Endothelial cell of umbilical vein (primary cell): ENCODE results near the gene PRSS21. TPM values are rescaled to one million over a fixed set of nuclear protein-coding genes. Genes with fewer than 3 reads are reported as not detected.

Source experiments
- BruUV-seq: library from RNA; stranded (reverse); fragments of 400-500 nt; replicated peaks from 2 replicates; lab custom pipeline; 2021; lab: Mats Ljungman, UMichigan
- CTCF ChIA-PET: fragments of 300-600, 350-600 bp; sonication (Branson Sonifier 250); formaldehyde crosslinking; loops from one replicate; lab custom pipeline; 2021; ENCODE audit warnings: antibody characterized with exemption, inconsistent platforms; lab: Charles Lee
- POLR2A ChIA-PET: fragments of 300-600, 350-600 bp; sonication (Branson Sonifier 250); formaldehyde crosslinking; loops from one replicate; lab custom pipeline; 2021; ENCODE audit warnings: antibody characterized with exemption, inconsistent platforms; lab: Charles Lee
- DNase-seq: peaks from one replicate; pipeline ENCODE4 v3.0.0-alpha.2; 2011; ENCODE audit warnings: low read depth, low spot score
- FAIRE-seq: peaks from 2 replicates; lab custom pipeline; 2011; peaks lifted over from hg19 to GRCh38; lab: Jason Lieb, UNC
- H2AFZ ChIP-seq: 2 replicates; pipeline ENCODE4 v1.6.0; 2012; ENCODE audit warnings: low read depth, low read length, control low read depth, inconsistent platforms
- H3K27ac ChIP-seq: 2 replicates; pipeline ENCODE4 v1.5.1; 2011; ENCODE audit warnings: low read depth, mild to moderate bottlenecking, control low read depth, low read length, moderate library complexity; ENCODE audit not compliant: insufficient read depth
- H3K27me3 ChIP-seq, 2 experiments: 2 replicates each; pipeline versions ENCODE4 v1.6.0 to v1.6.1; 2011; ENCODE audit warnings: low read length in 2 of 2, mixed read lengths in 1 of 2; ENCODE audit not compliant: control insufficient read depth in 2 of 2, insufficient read depth in 2 of 2
- H3K36me3 ChIP-seq, 2 experiments: 2 replicates in 1 of 2; 3 replicates in 1 of 2; pipeline ENCODE4 v1.5.1; 2011; ENCODE audit warnings: low read length in 2 of 2, mild to moderate bottlenecking in 1 of 2, moderate library complexity in 1 of 2; ENCODE audit not compliant: control insufficient read depth in 2 of 2, insufficient read depth in 2 of 2; ENCODE audit errors: extremely low read depth in 1 of 2
- H3K4me1 ChIP-seq: 3 replicates; pipeline ENCODE4 v1.5.1; 2011; ENCODE audit warnings: mild to moderate bottlenecking, low read length; ENCODE audit not compliant: control insufficient read depth, insufficient read depth; ENCODE audit errors: extremely low read depth
- H3K4me2 ChIP-seq: 2 replicates; pipeline ENCODE4 v1.6.1; 2011; ENCODE audit warnings: low read length, control low read depth, mixed read lengths; ENCODE audit not compliant: insufficient read depth
- H3K4me3 ChIP-seq, 3 experiments: fragments of 200-600 bp in 1 of 3; sonication (generic), shearing (Covaris generic) in 1 of 3; replicated peaks in 1 of 3; 2 replicates each; pipeline ENCODE4 v1.5.1; 2011 to 2016; ENCODE audit warnings: control low read depth in 3 of 3, low read length in 3 of 3, mild to moderate bottlenecking in 2 of 3, inconsistent platforms in 1 of 3, low read depth in 1 of 3, moderate library complexity in 1 of 3; ENCODE audit not compliant: insufficient read depth in 1 of 3
- H3K79me2 ChIP-seq: 2 replicates; pipeline ENCODE4 v1.6.0; 2012; ENCODE audit warnings: low read length, inconsistent platforms; ENCODE audit not compliant: control insufficient read depth, insufficient read depth
- H3K9ac ChIP-seq: replicated peaks from 2 replicates; pipeline ENCODE3; 2011; ENCODE audit warnings: low read length, control low read depth; ENCODE audit not compliant: insufficient read depth; ENCODE audit errors: extremely low read depth
- H3K9me1 ChIP-seq: replicated peaks from 3 replicates; pipeline ENCODE4 v1.6.0; 2011; ENCODE audit warnings: mild to moderate bottlenecking, low read length; ENCODE audit not compliant: control insufficient read depth, insufficient read depth; ENCODE audit errors: extremely low read depth
- H3K9me3 ChIP-seq: replicated peaks from 2 replicates; pipeline ENCODE4 v1.5.1; 2012; ENCODE audit warnings: low read length, inconsistent platforms; ENCODE audit not compliant: control insufficient read depth, insufficient read depth
- H4K20me1 ChIP-seq: replicated peaks from 2 replicates; pipeline ENCODE3; 2011; ENCODE audit warnings: mild to moderate bottlenecking, low read length; ENCODE audit not compliant: control insufficient read depth, insufficient read depth; ENCODE audit errors: extremely low read depth
- CTCF ChIP-seq, 2 donors: IDR thresholded peaks; 1 replicate in 1 of 2; 2 replicates in 1 of 2; pipeline ENCODE4 v1.5.1; 2011; ENCODE audit warnings: low read length in 2 of 2, mild to moderate bottlenecking in 2 of 2, moderate library complexity in 2 of 2, control low read depth in 1 of 2, inconsistent platforms in 1 of 2, low read depth in 1 of 2; ENCODE audit not compliant: insufficient read depth in 1 of 2; ENCODE audit errors: extremely low read depth in 1 of 2
- EZH2 ChIP-seq: IDR thresholded peaks from 2 replicates; pipeline ENCODE4 v1.6.1; 2012; ENCODE audit warnings: borderline replicate concordance, low read depth, mild to moderate bottlenecking, moderate library complexity, low read length, inconsistent platforms; ENCODE audit not compliant: severe bottlenecking
- FOS ChIP-seq: IDR thresholded peaks from 2 replicates; pipeline ENCODE4 v1.6.1; 2011; ENCODE audit warnings: mild to moderate bottlenecking, low read length, moderate library complexity, borderline replicate concordance; ENCODE audit not compliant: insufficient read depth
- GATA2 ChIP-seq: IDR thresholded peaks from 2 replicates; pipeline ENCODE4 v1.7.0; 2011; ENCODE audit warnings: low read depth, mild to moderate bottlenecking, moderate library complexity, mixed read lengths, low read length; ENCODE audit not compliant: insufficient read length, insufficient read depth
- JUN ChIP-seq: IDR thresholded peaks from 2 replicates; pipeline ENCODE4 v1.6.1; 2011; ENCODE audit warnings: borderline replicate concordance, low read depth; ENCODE audit not compliant: insufficient read length, insufficient read depth
- MAX ChIP-seq: IDR thresholded peaks from 2 replicates; pipeline ENCODE4 v1.6.1; 2011; ENCODE audit not compliant: insufficient read depth, insufficient read length
- MYC ChIP-seq: IDR thresholded peaks from one replicate; pipeline ENCODE4 v1.6.1; 2011; ENCODE audit warnings: mild to moderate bottlenecking, low read depth, low read length
- POLR2A ChIP-seq: IDR thresholded peaks from 2 replicates; pipeline ENCODE4 v1.6.1; 2012; ENCODE audit warnings: low read depth, mild to moderate bottlenecking, control low read depth, low read length
- POLR2AphosphoS5 ChIP-seq: IDR thresholded peaks from 2 replicates; pipeline ENCODE4 v1.6.1; 2012; ENCODE audit warnings: low read depth, mild to moderate bottlenecking, control low read depth, low read length, moderate library complexity; ENCODE audit not compliant: insufficient read depth
- dilution Hi-C: fragments of 300-500 bp; cut with MboI; formaldehyde crosslinking; loops from one replicate; pipeline ENCODE4 v1.15.0; 2019; ENCODE audit warnings: low sequenced_read_pairs; ENCODE audit not compliant: extremely low pct_ligation_motif_present
- intact Hi-C: fragments of 100-400 bp; cut with micrococcal nuclease; formaldehyde crosslinking; loops from one replicate; pipeline ENCODE4 v1.10.0; 2022
- polyA plus RNA-seq, 4 experiments: library from polyadenylated mRNA; depleted of rRNA in 3 of 4; stranded (reverse) in 3 of 4; unstranded in 1 of 4; fragments of >200 nt; gene quantifications; 2 replicates each; pipeline versions ENCODE4 v1.2.1 to v1.2.3, GENCODE V29; 2011 to 2012; ENCODE audit warnings: missing spikeins in 1 of 4
- total RNA-seq: library from RNA; stranded (reverse); gene quantifications from 2 replicates; pipeline ENCODE4 v1.2.3, GENCODE V29; 2021

PRSS21 gene
- total and polyA plus RNA-seq, 2 donors (not counting 3 experiments of a cell fraction or from before 2014, with no cell fraction given) = 0.28 TPM; not detected in 1

- Histone ChIP-seq H4K20me1 (no peaks in the 10 kb centered on the region), H3K4me1 (peaks cover 8% of the 10 kb centered on the region), H3K27me3 (no peaks in the 10 kb centered on the region), H3K27ac (no peak overlapping the region), H3K9me3 (no peaks in the 10 kb centered on the region), H2AFZ (no peak overlapping the region), H3K9me1 (no peaks in the 10 kb centered on the region), H3K4me3 (no peak overlapping the region), H3K36me3 (peaks cover 27 to 57% of the 10 kb centered on the region in 2 experiments), H3K9ac (no peak overlapping the region), H3K79me2 (peaks cover 33% of the 10 kb centered on the region), H3K4me2 (no peak overlapping the region)
- ChIA-PET POLR2A (no interaction called here), CTCF (no interaction called here)
- FAIRE-seq (no peak), DNase-seq (no peak)
- TF ChIP-seq POLR2AphosphoS5 = peak; percentile 13
- no peak for TF ChIP-seq MYC
- TF ChIP-seq GATA2 = no peak
- BruUV-seq = no TSS peak
- dilution Hi-C loops = no loop called here
- intact Hi-C loops = loop anchor here (10.0 kb wide), 1 partner anchor 63 kb away; the partner anchor contains the start of gene ZG16B
These were observed 45.3 kb upstream of the PRSS21 start for GRCh38 chr16:2771496-2772402.

GRCh38 chr16:2773188-2773968 is 43.7 kb upstream of the PRSS21 start:
- CTCF ChIA-PET = interaction anchor here (0.6 to 1.1 kb wide), 3 partner anchors 21 to 95 kb away, joined by 3 to 4 read pairs (median 4); partner anchors contain the start of gene SRRM2

More at GRCh38 chr16:2773188-2773968, 43.7 kb upstream of the PRSS21 start:
- Histone ChIP-seq H3K4me2 (no peak overlapping the region), H3K4me3 (no peak overlapping the region), H3K36me3 (peaks cover 15 to 40% of the 10 kb centered on the region in 2 experiments), H3K4me1 (peaks cover 8% of the 10 kb centered on the region), H3K27ac (no peak overlapping the region), H2AFZ (no peak overlapping the region), H3K9me1 (no peaks in the 10 kb centered on the region), H3K79me2 (peaks cover 18% of the 10 kb centered on the region), H4K20me1 (no peaks in the 10 kb centered on the region), H3K9me3 (no peaks in the 10 kb centered on the region), H3K27me3 (no peaks in the 10 kb centered on the region), H3K9ac (no peak overlapping the region)
- intact Hi-C loops (loop anchor here (10.0 kb wide), 1 partner anchor 61 kb away; the partner anchor contains the start of gene ZG16B), dilution Hi-C loops (no loop called here)
- no TSS peak for BruUV-seq
- TF ChIP-seq EZH2 = no peak
- TF ChIP-seq JUN = no peak
- TF ChIP-seq CTCF (IDR thresholded peaks at IDR 0.05; ENCODE audit: extremely low read depth in 1 of 2, insufficient read depth in 1 of 2, low read depth in 1 of 2, low read length in 2 of 2) = no peak
- no peak for TF ChIP-seq MAX
- no peak for TF ChIP-seq POLR2A
- no peak for TF ChIP-seq GATA2
- TF ChIP-seq FOS = no peak
- TF ChIP-seq POLR2AphosphoS5 = no peak
- DNase-seq = no peak
- POLR2A ChIA-PET = no interaction called here
- no peak for FAIRE-seq
